ENCODE results near the gene GPR171.

The GPR171 gene

DNA sequence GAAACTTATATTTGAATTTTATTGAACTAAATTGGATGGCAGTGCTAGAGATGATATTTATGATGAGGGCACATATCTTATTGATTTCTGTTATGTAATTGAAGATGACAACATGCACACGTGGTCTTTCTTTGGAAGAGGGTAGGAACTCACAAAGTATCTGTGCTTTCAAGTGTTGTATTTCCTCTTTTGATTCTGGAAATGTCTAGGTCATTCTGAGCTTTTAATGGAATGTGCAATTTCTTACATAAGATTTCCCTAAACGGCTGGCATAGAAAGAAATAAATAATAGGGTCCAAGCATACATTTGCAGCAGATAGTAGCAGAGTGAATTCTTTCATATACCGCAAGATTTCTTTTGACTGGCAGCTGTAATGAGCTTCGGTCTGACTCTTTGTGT is 10.1 kb upstream of the GPR171 start:
- DNase-seq = no peak

GRCh38 chr3:151210676-151211381 is 7.8 kb upstream of the GPR171 start:
- no peak for DNase-seq

- no peak for DNase-seq
Observed at GRCh38 chr3:151209654-151210053, 6.6 kb upstream of the GPR171 start.

GRCh38 chr3:151206201-151206600 is 3.2 kb upstream of the GPR171 start:
- no peak for DNase-seq

DNA sequence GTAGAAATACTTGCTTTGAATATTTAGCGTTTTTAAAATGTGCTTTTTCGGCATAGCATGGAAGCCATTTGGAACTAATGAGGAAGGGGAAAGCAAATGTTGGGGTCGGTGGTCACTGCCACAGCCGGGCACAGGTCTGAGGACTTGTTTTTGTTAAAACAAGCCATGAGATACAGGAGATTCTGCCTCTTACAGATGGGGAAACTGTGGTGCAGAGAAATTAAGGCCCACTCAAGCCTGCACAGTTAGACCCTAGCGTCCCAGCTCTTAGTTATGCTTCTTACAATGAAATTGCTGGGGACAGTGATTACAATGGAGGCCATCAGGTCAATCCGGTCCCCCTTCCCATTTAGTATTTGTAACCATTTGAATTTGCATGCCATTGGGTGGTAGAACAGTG is 2.5 kb upstream of the GPR171 start:
- DNase-seq = no peak

DNA sequence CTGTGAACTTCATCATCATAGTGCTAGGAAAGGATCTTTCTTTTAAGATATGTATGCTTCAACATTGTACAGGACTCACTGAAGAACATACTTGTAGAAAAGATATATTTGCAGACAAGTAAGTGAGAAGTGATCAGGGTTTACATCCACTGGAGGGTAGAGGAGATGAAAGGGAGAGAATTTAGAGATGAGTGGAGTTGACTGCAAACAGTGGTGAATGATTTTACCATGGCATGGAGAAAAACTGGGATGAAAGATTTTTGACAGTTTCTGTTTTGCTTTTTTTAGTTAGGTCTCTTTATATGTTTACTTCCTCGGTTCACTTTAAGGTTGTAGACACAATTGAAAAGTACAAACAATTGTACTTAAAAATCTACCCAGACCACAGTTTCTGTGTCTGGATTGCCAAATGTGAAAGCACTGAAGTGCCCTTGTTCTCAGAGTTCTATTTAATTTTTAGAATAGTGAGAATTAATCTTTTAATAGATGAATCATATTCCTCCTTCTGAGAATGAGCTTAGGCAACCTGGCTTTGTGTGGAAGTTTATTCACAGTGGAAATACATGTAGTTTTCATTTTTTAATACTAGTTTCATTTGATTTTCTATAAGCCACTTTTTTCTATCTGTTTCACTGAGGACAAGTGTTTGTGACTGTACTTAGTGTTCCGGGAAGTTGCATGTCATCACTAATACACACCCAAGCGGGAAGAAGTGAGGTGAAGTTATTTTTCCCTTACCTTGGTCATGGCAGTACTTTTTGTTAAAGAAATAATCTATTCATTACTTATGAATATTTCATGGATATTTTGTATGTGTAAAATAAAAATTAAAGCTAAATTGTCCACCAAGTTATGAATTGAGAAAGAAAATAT is 1.8 kb upstream of the GPR171 start:
- no peak for DNase-seq

- no peak for DNase-seq
Observed at GRCh38 chr3:151201051-151201730, 1.8 kb downstream of the GPR171 start.

DNA sequence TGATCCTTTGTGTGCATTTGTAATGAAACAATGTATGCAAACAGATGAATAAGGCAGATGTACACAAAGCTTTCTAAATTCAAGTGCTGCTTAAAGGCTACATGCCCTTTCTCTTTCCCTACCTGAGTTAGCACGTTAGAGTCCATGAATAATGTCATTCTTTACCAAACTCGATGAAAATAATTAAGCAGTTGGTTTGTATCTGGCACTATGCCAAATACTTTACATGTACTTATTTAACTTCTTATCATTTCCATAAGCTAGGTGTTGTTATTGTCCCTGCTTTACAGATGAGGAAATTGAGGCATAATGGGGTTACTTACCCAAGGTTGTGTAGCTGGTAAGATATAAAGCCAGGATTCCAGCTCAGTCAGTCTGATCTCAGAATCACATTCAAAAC is 2.4 kb downstream of the GPR171 start:
- DNase-seq = no peak

- no peak for DNase-seq
Observed at GRCh38 chr3:151199554-151200438, 3.2 kb downstream of the GPR171 start.

DNA sequence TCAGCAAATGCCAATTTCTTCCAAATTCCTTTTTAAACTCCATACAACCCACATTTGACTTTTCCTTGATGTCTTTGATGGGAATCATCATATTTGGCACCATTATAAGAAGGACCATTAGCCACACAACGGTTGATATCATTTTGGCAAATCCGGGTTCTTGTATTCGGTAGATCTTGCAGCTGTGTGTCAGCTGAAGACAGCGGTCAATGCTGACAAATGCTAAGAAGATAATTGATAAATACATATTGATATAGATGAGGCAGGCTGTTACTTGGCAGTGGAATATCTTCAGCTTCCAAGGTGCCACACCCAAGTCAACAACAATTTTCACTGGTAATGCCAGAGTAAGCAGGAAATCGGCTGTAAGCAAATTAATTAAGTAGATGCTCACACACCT is 4.2 kb downstream of the GPR171 start:
- no peak for DNase-seq

- no peak for DNase-seq
Observed at GRCh38 chr3:151197981-151198767, 4.8 kb downstream of the GPR171 start.

DNA sequence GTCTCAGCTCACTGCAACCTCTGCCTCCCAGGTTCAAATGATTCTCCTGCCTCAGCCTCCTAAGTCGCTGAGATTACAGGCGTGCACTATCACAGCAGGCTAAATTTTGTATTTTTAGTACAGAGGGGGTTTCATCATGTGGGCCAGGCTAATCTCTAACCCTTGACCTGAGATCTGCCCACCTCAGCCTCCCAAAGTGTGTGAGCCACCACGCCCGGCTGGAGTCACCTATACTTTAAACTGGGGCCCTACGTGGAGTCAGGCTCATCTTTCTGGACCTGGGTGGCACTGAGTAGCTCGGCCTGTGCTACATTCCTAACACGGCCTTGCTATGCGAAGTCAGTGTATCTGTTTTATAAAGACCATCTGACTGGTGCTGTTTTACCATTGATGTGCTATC is 5.8 kb downstream of the GPR171 start:
- no peak for DNase-seq

DNA sequence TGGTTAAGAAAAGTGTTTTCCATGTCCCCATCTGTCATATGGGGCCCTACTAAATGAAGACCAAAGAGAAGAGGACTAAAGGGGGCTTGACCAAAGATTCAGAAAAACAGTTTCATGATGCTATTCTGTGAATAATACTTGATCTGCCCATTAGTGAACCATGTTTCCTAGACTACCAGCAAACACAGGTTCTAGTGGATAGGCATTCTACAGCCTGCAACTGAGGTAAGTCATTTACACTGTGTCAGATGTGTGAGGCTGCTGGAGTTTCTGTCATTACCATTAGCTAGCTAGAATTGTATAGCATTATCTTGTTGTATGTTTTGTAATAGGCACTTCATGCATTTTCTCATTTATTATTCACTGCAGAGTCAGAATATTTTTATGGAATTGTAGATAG is 6.6 kb downstream of the GPR171 start:
- no peak for DNase-seq

DNA sequence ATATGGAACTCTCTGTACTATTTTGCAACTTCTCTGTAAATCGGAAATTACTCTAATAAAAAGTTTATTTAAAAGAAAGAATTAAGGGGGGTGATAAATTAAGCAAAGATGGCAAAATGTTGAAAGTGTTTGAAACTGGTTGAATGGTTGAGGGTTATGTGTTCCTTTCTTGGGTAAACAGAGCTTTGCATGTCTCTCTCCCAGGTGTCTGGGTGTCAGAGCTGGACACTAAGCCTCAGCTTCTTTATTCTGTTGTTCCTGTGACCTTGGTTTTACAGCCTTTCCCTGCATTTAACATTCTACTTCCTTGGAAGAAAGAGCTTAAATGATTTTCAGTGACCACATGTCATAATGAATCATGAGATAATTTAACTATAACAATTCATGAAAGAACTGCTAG is 7.2 kb downstream of the GPR171 start:
- DNase-seq = no peak

DNA sequence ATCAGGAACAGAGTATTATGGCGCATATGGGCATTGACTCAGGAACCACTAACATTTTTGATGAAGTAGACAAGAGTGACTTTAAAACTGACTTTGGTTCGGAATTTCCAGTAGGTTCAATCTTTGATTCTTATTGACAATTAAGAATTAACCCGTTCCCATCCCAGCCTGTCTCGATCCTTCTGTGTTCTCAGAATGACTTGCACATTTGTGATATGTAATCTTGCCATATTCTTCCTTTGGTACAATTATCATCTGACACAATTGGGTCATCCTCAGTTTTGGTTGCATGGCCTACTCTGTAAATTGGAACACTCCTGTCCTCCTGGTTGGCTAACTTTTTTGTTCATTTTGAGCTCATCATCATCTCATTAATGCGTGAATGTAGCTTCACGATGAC is 10.5 kb downstream of the GPR171 start:
- no peak for DNase-seq

DNA sequence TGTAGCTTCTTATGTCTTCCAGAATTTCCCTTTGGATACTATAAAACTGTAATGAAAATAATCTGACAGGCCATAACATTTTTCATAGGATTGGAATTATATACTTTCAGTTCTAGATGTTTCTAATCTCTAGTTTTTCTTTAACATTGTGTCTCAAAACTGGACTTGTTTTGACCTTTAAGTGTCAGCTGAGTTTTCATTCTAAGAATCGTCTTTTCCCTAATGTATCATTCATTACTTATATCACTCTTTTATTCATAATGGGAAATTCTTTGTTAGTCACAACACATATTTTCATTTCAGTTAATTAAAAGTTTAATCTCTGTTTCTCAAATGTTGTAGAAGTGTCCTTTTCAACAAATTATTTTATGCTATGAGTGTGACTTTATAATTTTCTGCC is 11.9 kb downstream of the GPR171 start:
- no peak for DNase-seq

- DNase-seq = no peak
Observed at GRCh38 chr3:151183265-151183671, 19.7 kb downstream of the GPR171 start.

GRCh38 chr3:151182349-151183079 is 20.5 kb downstream of the GPR171 start:
- DNase-seq = no peak

- no peak for DNase-seq
Observed at GRCh38 chr3:151178208-151178845, 24.7 kb downstream of the GPR171 start.

GRCh38 chr3:151175952-151176351 is 27.1 kb downstream of the GPR171 start:
- no peak for DNase-seq

DNA sequence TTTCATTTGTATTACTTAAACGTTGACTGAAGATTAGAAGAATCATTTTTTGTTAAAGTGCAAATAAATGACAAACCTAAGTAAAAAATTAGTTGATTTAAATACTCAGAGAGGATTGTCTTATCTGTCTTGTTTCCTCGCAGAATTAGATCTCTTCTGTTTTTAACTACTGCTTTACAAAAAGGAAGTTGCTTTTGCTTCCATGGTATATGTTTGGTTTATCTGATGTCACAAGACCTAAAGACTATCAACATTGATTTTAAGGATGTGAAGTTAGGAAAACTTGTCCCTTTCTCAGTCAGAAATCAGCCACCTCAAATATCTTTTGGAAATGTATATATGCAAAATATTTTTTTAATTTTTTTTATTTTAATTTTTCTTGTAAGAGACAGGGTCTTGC is 28.7 kb downstream of the GPR171 start:
- DNase-seq = no peak

Data from NCI-H2081 treated with DMSO at 0.1 percent for 48 hours (cell line).